HTERT RPE-1 (cell line): ENCODE results near the gene AOC1.

Experiments
- in situ Hi-C: fragments of 300-500 bp; cut with MboI; formaldehyde crosslinking; loops from 4 replicates; pipeline ENCODE4 v1.14.3; 2020; ENCODE audit warnings: low sequenced_read_pairs

AOC1 gene

GRCh38 chr7:150856303-150857275 is 4.3 kb downstream of the AOC1 start:
- in situ Hi-C loops, result no loop called here

- in situ Hi-C loops, result no loop called here
Observed at GRCh38 chr7:150857276-150858055, 5.1 kb downstream of the AOC1 start.

- in situ Hi-C loops, result no loop called here
Observed at GRCh38 chr7:150858236-150859197, 6.2 kb downstream of the AOC1 start.

- in situ Hi-C loops, result no loop called here
Observed at GRCh38 chr7:150860291-150860977, 8.1 kb downstream of the AOC1 start.

GRCh38 chr7:150860978-150861295 is 8.6 kb downstream of the AOC1 start:
- in situ Hi-C loops, result no loop called here

- in situ Hi-C loops, result no loop called here
Observed at GRCh38 chr7:150862356-150862755, 10.0 kb downstream of the AOC1 start.

GRCh38 chr7:150863946-150864345 is 11.6 kb downstream of the AOC1 start:
- in situ Hi-C loops, result no loop called here

- in situ Hi-C loops, result no loop called here
Observed at GRCh38 chr7:150866932-150867564, 14.7 kb downstream of the AOC1 start.

GRCh38 chr7:150867605-150868004 is 15.3 kb downstream of the AOC1 start:
- in situ Hi-C loops, result no loop called here

- in situ Hi-C loops, result no loop called here
Observed at GRCh38 chr7:150869467-150869866, 17.1 kb downstream of the AOC1 start.

GRCh38 chr7:150871601-150872000 is 19.3 kb downstream of the AOC1 start:
- in situ Hi-C loops, result no loop called here

- in situ Hi-C loops, result no loop called here
Observed at GRCh38 chr7:150874401-150875198, 22.3 kb downstream of the AOC1 start.

- in situ Hi-C loops, result no loop called here
Observed at GRCh38 chr7:150875791-150876190, 23.5 kb downstream of the AOC1 start.

- in situ Hi-C loops, result no loop called here
Observed at GRCh38 chr7:150876817-150877526, 24.7 kb downstream of the AOC1 start.

- in situ Hi-C loops, result no loop called here
Observed at GRCh38 chr7:150877536-150877935, 25.2 kb downstream of the AOC1 start.

GRCh38 chr7:150879345-150879744 is 27.0 kb downstream of the AOC1 start:
- in situ Hi-C loops, result no loop called here

- in situ Hi-C loops, result no loop called here
Observed at GRCh38 chr7:150881189-150881588, 28.9 kb downstream of the AOC1 start.

- in situ Hi-C loops, result no loop called here
Observed at GRCh38 chr7:150890853-150891584, 38.7 kb downstream of the AOC1 start.
